Measurements from ENCODE around the gene MBOAT2. TPM values are rescaled to one million over a fixed set of nuclear protein-coding genes. Genes with fewer than 3 reads are reported as not detected.

Gene MBOAT2
- total RNA-seq, 2 donors from 2014 or later = 14.4 to 16.8 TPM

- H3K27ac ChIP-seq = no peak overlapping the region
- no peak for DNase-seq (ENCODE audit: low spot score)
- ATAC-seq (ENCODE audit: insufficient number of reproducible peaks, low FRiP score, low read depth) = no peak
- H3K4me3 ChIP-seq = no peak overlapping the region
- no peak for TF ChIP-seq CTCF (IDR thresholded peaks at IDR 0.05)
- no peaks in the 10 kb centered on the region for H3K27me3 ChIP-seq (replicated peaks; ENCODE audit: insufficient read depth)
- H3K36me3 ChIP-seq = no peaks in the 10 kb centered on the region
- H3K4me1 ChIP-seq (ENCODE audit: control insufficient read depth in 1 of 2, low read depth in 2 of 2) = peaks cover 8 to 32% of the 10 kb centered on the region in 2 donors
- H3K9me3 ChIP-seq = no peaks in the 10 kb centered on the region
Observed at GRCh38 chr2:8998418-8999101, 4.9 kb downstream of the MBOAT2 start.

- TF ChIP-seq CTCF (IDR thresholded peaks at IDR 0.05) = no peak
- no peaks in the 10 kb centered on the region for H3K36me3 ChIP-seq
- peak overlapping the region in 1 of 2 donors; percentile 9 for H3K27ac ChIP-seq
- no peak overlapping the region for H3K4me3 ChIP-seq
- DNase-seq (ENCODE audit: low spot score) (no peak), ATAC-seq (ENCODE audit: insufficient number of reproducible peaks, low FRiP score, low read depth) (no peak)
- peaks cover 8 to 32% of the 10 kb centered on the region in 2 donors for H3K4me1 ChIP-seq (ENCODE audit: control insufficient read depth in 1 of 2, low read depth in 2 of 2)
- H3K27me3 ChIP-seq (replicated peaks; ENCODE audit: insufficient read depth) = no peaks in the 10 kb centered on the region
- H3K9me3 ChIP-seq = no peaks in the 10 kb centered on the region
Observed at GRCh38 chr2:8997631-8998030, 5.9 kb downstream of the MBOAT2 start.

GRCh38 chr2:8997108-8997507 is 6.4 kb downstream of the MBOAT2 start:
- ATAC-seq (ENCODE audit: insufficient number of reproducible peaks, low FRiP score, low read depth) (no peak), DNase-seq (ENCODE audit: low spot score) (no peak)
- Histone ChIP-seq H3K27ac (peak overlapping the region in 1 of 2 donors; percentile 9), H3K27me3 (replicated peaks; ENCODE audit: insufficient read depth) (no peaks in the 10 kb centered on the region), H3K4me1 (ENCODE audit: control insufficient read depth in 1 of 2, low read depth in 2 of 2) (peaks cover 8 to 27% of the 10 kb centered on the region in 2 donors), H3K9me3 (no peaks in the 10 kb centered on the region), H3K4me3 (no peak overlapping the region), H3K36me3 (no peaks in the 10 kb centered on the region)
- TF ChIP-seq CTCF (IDR thresholded peaks at IDR 0.05) = no peak

GRCh38 chr2:8996006-8996405 is 7.5 kb downstream of the MBOAT2 start:
- DNase-seq (ENCODE audit: low spot score) = no peak
- Histone ChIP-seq H3K36me3 (no peaks in the 10 kb centered on the region), H3K27ac (no peak overlapping the region), H3K9me3 (no peaks in the 10 kb centered on the region), H3K4me1 (ENCODE audit: control insufficient read depth in 1 of 2, low read depth in 2 of 2) (peaks cover 8 to 16% of the 10 kb centered on the region in 2 donors), H3K4me3 (no peak overlapping the region), H3K27me3 (replicated peaks; ENCODE audit: insufficient read depth) (no peaks in the 10 kb centered on the region)
- no peak for ATAC-seq (ENCODE audit: insufficient number of reproducible peaks, low FRiP score, low read depth)
- TF ChIP-seq CTCF (IDR thresholded peaks at IDR 0.05) = no peak

GRCh38 chr2:8994386-8994785 is 9.1 kb downstream of the MBOAT2 start:
- ATAC-seq (ENCODE audit: insufficient number of reproducible peaks, low FRiP score, low read depth) (no peak), DNase-seq (ENCODE audit: low spot score) (no peak)
- Histone ChIP-seq H3K9me3 (no peaks in the 10 kb centered on the region), H3K27me3 (replicated peaks; ENCODE audit: insufficient read depth) (no peaks in the 10 kb centered on the region), H3K36me3 (no peaks in the 10 kb centered on the region), H3K4me3 (no peak overlapping the region), H3K27ac (no peak overlapping the region), H3K4me1 (ENCODE audit: control insufficient read depth in 1 of 2, low read depth in 2 of 2) (peaks cover 8 to 16% of the 10 kb centered on the region in 2 donors)
- TF ChIP-seq CTCF (IDR thresholded peaks at IDR 0.05) = no peak
